HuH-7 (cell line): ENCODE data around the gene TBPL1.
A peak's percentile ranks its signal among the peaks of the same experiment; 100 is the strongest.

ENCODE experiments used
- DNase-seq: peaks from one replicate; pipeline ENCODE4 v3.0.0; 2011; ENCODE audit warnings: low spot score

The TBPL1 gene

GRCh38 chr6:134007077-134007476 lies 54.1 kb downstream of the TBPL1 start:
- no peak for DNase-seq

GRCh38 chr6:134009876-134010275 lies 56.9 kb downstream of the TBPL1 start:
- no peak for DNase-seq

GRCh38 chr6:134010400-134010799 lies 57.4 kb downstream of the TBPL1 start:
- DNase-seq: no peak

GRCh38 chr6:134010974-134011373 lies 58.0 kb downstream of the TBPL1 start:
- no peak for DNase-seq

GRCh38 chr6:134014588-134015137 lies 61.6 kb downstream of the TBPL1 start:
- DNase-seq: no peak

- no peak for DNase-seq
Observed at GRCh38 chr6:134015719-134016557, 62.9 kb downstream of the TBPL1 start.

GRCh38 chr6:134016558-134016814 lies 63.5 kb downstream of the TBPL1 start:
- DNase-seq: no peak

GRCh38 chr6:134020071-134020470 lies 67.0 kb downstream of the TBPL1 start:
- no peak for DNase-seq

GRCh38 chr6:134020543-134020942 lies 67.5 kb downstream of the TBPL1 start:
- DNase-seq: no peak

GRCh38 chr6:134020968-134021367 lies 67.9 kb downstream of the TBPL1 start:
- no peak for DNase-seq

GRCh38 chr6:134021396-134022122 lies 68.5 kb downstream of the TBPL1 start:
- DNase-seq: no peak

- DNase-seq: no peak
Observed at GRCh38 chr6:134022650-134023049, 69.6 kb downstream of the TBPL1 start.

- no peak for DNase-seq
Observed at GRCh38 chr6:134026597-134026996, 73.6 kb downstream of the TBPL1 start.

GRCh38 chr6:134028438-134028837 lies 75.4 kb downstream of the TBPL1 start:
- DNase-seq: no peak

- DNase-seq: no peak
Observed at GRCh38 chr6:134029495-134030455, 76.8 kb downstream of the TBPL1 start.

- no peak for DNase-seq
Observed at GRCh38 chr6:134031696-134032255, 78.8 kb downstream of the TBPL1 start.

- no peak for DNase-seq
Observed at GRCh38 chr6:134034478-134034877, 81.5 kb downstream of the TBPL1 start.

- no peak for DNase-seq
Observed at GRCh38 chr6:134034961-134035822, 82.2 kb downstream of the TBPL1 start.

- DNase-seq: peak; percentile 37
Observed at GRCh38 chr6:134035823-134036296, 82.8 kb downstream of the TBPL1 start.

- DNase-seq: no peak
Observed at GRCh38 chr6:134039116-134039515, 86.1 kb downstream of the TBPL1 start.
